HUES48 (cell line): Measurements from ENCODE around the gene DENND10.

ENCODE experiments used
- H3K27ac ChIP-seq: one replicate; pipeline ENCODE4 v1.7.0; 2013; ENCODE audit warnings: low read depth, low read length, inconsistent platforms
- H3K27me3 ChIP-seq: 2 replicates; pipeline ENCODE4 v1.6.1; 2013; ENCODE audit warnings: mild to moderate bottlenecking, low read length; ENCODE audit not compliant: control insufficient read depth, insufficient read depth
- H3K36me3 ChIP-seq: 2 replicates; pipeline ENCODE4 v1.6.1; 2013; ENCODE audit warnings: low read length; ENCODE audit not compliant: control insufficient read depth, insufficient read depth
- H3K4me1 ChIP-seq: 2 replicates; pipeline ENCODE4 v1.6.1; 2013; ENCODE audit warnings: mild to moderate bottlenecking, low read length; ENCODE audit not compliant: control insufficient read depth, insufficient read depth
- H3K4me3 ChIP-seq: 2 replicates; pipeline ENCODE4 v1.5.1; 2013; ENCODE audit warnings: mild to moderate bottlenecking, low read depth, low read length
- H3K9ac ChIP-seq: 2 replicates; pipeline ENCODE4 v1.6.1; 2013; ENCODE audit warnings: mild to moderate bottlenecking, low read depth, low read length, moderate library complexity
- H3K9me3 ChIP-seq: 2 replicates; pipeline ENCODE4 v1.6.1; 2013; ENCODE audit warnings: low read length; ENCODE audit not compliant: control insufficient read depth, insufficient read depth

The DENND10 gene

GRCh38 chr10:119115926-119116325 is 12.0 kb downstream of the DENND10 start:
- Histone ChIP-seq H3K27ac (no peak overlapping the region), H3K36me3 (peaks cover 81% of the 10 kb centered on the region), H3K9ac (no peak overlapping the region), H3K4me1 (no peaks in the 10 kb centered on the region), H3K27me3 (no peaks in the 10 kb centered on the region), H3K9me3 (no peaks in the 10 kb centered on the region), H3K4me3 (no peak overlapping the region)

- Histone ChIP-seq H3K27ac (no peak overlapping the region), H3K4me1 (no peaks in the 10 kb centered on the region), H3K36me3 (peaks cover 81% of the 10 kb centered on the region), H3K9ac (no peak overlapping the region), H3K4me3 (no peak overlapping the region), H3K9me3 (no peaks in the 10 kb centered on the region), H3K27me3 (no peaks in the 10 kb centered on the region)
Measured at GRCh38 chr10:119116326-119116951, 12.5 kb downstream of the DENND10 start.

GRCh38 chr10:119118231-119118630 is 14.3 kb downstream of the DENND10 start:
- Histone ChIP-seq H3K9me3 (no peaks in the 10 kb centered on the region), H3K27ac (no peak overlapping the region), H3K36me3 (peaks cover 83% of the 10 kb centered on the region), H3K4me3 (no peak overlapping the region), H3K27me3 (no peaks in the 10 kb centered on the region), H3K4me1 (no peaks in the 10 kb centered on the region), H3K9ac (no peak overlapping the region)

GRCh38 chr10:119119400-119119799 is 15.5 kb downstream of the DENND10 start:
- no peak overlapping the region for H3K9ac ChIP-seq
- H3K27ac ChIP-seq: no peak overlapping the region
- no peak overlapping the region for H3K4me3 ChIP-seq
- H3K9me3 ChIP-seq: no peaks in the 10 kb centered on the region
- H3K4me1 ChIP-seq: no peaks in the 10 kb centered on the region
- peaks cover 81% of the 10 kb centered on the region for H3K36me3 ChIP-seq
- no peaks in the 10 kb centered on the region for H3K27me3 ChIP-seq

- Histone ChIP-seq H3K4me1 (no peaks in the 10 kb centered on the region), H3K9me3 (no peaks in the 10 kb centered on the region), H3K27ac (no peak overlapping the region), H3K36me3 (peaks cover 83% of the 10 kb centered on the region), H3K27me3 (no peaks in the 10 kb centered on the region), H3K9ac (no peak overlapping the region), H3K4me3 (no peak overlapping the region)
Measured at GRCh38 chr10:119120413-119120867, 16.5 kb downstream of the DENND10 start.

- Histone ChIP-seq H3K36me3 (peaks cover 85% of the 10 kb centered on the region), H3K27me3 (no peaks in the 10 kb centered on the region), H3K4me1 (no peaks in the 10 kb centered on the region), H3K9me3 (no peaks in the 10 kb centered on the region), H3K27ac (no peak overlapping the region), H3K9ac (no peak overlapping the region), H3K4me3 (no peak overlapping the region)
Measured at GRCh38 chr10:119120875-119121274, 17.0 kb downstream of the DENND10 start.

- Histone ChIP-seq H3K4me1 (no peaks in the 10 kb centered on the region), H3K27me3 (no peaks in the 10 kb centered on the region), H3K9ac (no peak overlapping the region), H3K36me3 (peaks cover 77% of the 10 kb centered on the region), H3K27ac (no peak overlapping the region), H3K9me3 (no peaks in the 10 kb centered on the region), H3K4me3 (no peak overlapping the region)
Measured at GRCh38 chr10:119125942-119126341, 22.0 kb downstream of the DENND10 start.

GRCh38 chr10:119129721-119130120 is 25.8 kb downstream of the DENND10 start:
- H3K27ac ChIP-seq: no peak overlapping the region
- no peak overlapping the region for H3K9ac ChIP-seq

GRCh38 chr10:119131512-119132240 is 27.8 kb downstream of the DENND10 start:
- Histone ChIP-seq H3K4me3 (no peak overlapping the region), H3K27ac (no peak overlapping the region), H3K9ac (no peak overlapping the region), H3K36me3 (peaks cover 70% of the 10 kb centered on the region), H3K4me1 (no peaks in the 10 kb centered on the region), H3K27me3 (no peaks in the 10 kb centered on the region), H3K9me3 (no peaks in the 10 kb centered on the region)

More at GRCh38 chr10:119129721-119130120, 25.8 kb downstream of the DENND10 start:
- Histone ChIP-seq H3K4me3 (no peak overlapping the region), H3K27me3 (no peaks in the 10 kb centered on the region), H3K36me3 (peaks cover 71% of the 10 kb centered on the region), H3K9me3 (no peaks in the 10 kb centered on the region), H3K4me1 (no peaks in the 10 kb centered on the region)

- Histone ChIP-seq H3K4me1 (no peaks in the 10 kb centered on the region), H3K27me3 (no peaks in the 10 kb centered on the region), H3K4me3 (no peak overlapping the region), H3K36me3 (peaks cover 70% of the 10 kb centered on the region), H3K9me3 (no peaks in the 10 kb centered on the region), H3K9ac (no peak overlapping the region), H3K27ac (no peak overlapping the region)
Measured at GRCh38 chr10:119132521-119133345, 28.8 kb downstream of the DENND10 start.

GRCh38 chr10:119133949-119134348 is 30.0 kb downstream of the DENND10 start:
- Histone ChIP-seq H3K27me3 (no peaks in the 10 kb centered on the region), H3K9ac (no peak overlapping the region), H3K27ac (no peak overlapping the region), H3K9me3 (no peaks in the 10 kb centered on the region), H3K4me1 (no peaks in the 10 kb centered on the region), H3K36me3 (peaks cover 67% of the 10 kb centered on the region), H3K4me3 (no peak overlapping the region)
